Amniotic stem cell (primary cell): Measurements from ENCODE around the gene SLC6A2.

Experiments
- DNase-seq: peaks from one replicate; lab custom pipeline; 2025; lab: John Stamatoyannopoulos, UW

The SLC6A2 gene

DNA sequence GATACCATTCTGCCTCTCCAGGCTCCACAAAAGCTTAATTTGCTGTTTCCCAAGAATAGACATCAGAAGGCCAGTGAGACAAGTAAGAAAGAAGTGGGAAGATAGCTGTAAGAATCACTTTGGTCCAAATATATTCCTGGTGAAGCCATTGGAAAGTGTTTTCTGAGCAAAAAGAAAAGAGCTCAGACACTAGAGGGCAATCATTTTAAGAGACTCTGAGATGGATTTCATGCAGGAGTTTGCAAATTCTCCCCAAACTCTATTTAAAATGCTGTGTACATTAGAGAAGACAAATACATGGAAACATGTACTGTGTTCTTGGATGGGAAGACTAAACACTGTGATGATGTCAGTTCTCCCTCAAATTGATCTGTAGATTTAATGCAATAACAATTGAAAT lies 8.0 kb upstream of the SLC6A2 start:
- DNase-seq: no peak

DNA sequence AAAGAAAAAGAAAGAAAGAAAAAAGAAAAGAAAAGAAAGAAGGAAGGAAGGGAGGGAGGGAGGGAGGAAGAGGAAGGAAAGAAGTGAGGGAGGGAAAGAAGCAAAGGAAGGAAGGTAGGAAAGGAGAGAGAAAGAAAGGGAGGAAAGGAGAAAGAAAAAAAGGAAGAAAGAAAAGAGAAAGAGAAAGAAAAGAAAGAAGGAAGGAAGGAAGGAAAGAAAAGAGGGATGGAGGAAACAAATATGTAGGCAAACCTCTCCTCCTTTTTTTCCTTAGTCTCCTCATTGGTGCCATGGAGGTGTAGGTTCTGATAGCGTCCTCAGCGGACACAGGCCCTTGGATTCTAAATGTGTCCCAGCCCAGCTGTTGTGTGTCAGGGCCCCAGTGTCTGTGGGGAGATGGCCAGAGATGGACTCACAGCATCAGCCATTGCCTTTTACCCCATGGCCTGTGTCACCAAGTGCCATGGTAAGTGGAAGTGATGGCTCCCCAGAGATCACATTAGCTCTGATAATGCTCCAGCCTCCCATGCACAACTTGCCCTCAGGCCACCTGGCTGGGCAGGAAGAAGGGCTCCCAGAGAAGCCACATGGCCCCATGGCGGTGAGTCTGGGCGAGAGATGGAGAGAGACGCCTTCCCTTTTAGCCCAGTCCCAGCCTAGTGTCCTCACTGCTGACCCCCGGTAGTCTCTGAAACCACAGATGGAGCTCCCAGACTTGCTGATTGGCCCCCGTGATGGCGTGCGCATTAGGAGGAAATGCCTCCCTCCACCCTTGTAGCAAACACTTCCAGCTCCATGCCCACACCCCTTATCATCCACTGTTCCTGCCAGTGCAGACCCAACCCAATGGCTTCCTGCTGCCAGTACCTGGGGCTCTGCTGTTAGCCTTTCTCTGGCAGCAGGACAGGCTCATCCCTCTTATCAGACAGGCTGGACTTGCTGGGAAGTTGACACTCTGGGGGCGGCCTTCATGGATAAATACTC lies 3.7 kb upstream of the SLC6A2 start:
- DNase-seq: no peak

DNA sequence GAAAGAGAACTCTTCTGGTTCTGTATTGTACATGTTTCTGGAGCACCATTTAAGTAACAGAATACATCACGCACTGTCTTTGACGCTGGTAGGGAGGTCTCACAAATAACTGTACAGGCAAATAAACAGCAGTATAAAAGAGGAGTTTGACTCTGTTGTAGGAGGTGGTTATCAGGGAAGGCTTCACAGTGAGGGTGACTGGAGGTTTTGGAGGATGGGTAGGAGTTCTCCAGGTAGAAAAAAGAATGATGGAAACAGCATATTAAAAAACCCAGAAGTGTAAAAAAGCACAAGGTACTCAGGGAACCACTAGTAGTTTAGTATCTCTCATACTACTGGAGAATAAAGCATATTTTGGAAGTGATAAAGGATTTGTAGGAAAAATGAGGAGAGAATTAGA lies 2.7 kb upstream of the SLC6A2 start:
- no peak for DNase-seq

DNA sequence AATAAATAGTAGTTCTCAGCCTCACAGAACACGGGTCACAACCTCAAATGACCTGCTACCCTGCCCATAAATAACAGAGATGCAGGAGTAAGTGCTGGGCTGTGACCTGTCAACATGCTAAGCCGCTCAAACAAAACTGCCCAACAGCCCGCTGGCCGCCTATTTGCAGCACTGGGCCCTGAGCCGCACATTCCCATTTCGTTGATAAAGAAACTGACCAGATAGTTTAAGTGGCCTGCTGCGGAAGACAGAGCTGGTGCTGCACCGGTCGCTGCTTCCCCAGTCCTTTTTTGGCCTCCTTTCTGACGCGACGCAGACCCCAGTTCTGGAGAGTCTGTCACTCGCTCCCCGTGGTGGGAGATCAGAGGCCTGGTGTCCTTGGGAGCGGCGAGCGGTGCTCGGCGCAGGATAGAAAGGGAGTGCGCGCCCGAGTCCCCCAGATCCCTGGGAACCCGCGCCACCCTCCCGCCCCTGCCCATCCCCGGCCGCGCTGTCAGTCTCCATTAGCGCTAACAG lies 349 bp upstream of the SLC6A2 start:
- no peak for DNase-seq

DNA sequence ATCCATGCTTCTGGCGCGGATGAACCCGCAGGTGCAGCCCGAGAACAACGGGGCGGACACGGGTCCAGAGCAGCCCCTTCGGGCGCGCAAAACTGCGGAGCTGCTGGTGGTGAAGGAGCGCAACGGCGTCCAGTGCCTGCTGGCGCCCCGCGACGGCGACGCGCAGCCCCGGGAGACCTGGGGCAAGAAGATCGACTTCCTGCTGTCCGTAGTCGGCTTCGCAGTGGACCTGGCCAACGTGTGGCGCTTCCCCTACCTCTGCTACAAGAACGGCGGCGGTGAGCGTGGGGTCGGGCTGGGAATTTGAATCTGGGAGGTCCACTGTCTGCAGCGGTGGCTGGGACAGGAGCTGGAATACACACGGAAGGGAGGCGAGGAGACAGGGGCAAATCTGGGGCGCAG lies 904 bp downstream of the SLC6A2 start:
- no peak for DNase-seq

DNA sequence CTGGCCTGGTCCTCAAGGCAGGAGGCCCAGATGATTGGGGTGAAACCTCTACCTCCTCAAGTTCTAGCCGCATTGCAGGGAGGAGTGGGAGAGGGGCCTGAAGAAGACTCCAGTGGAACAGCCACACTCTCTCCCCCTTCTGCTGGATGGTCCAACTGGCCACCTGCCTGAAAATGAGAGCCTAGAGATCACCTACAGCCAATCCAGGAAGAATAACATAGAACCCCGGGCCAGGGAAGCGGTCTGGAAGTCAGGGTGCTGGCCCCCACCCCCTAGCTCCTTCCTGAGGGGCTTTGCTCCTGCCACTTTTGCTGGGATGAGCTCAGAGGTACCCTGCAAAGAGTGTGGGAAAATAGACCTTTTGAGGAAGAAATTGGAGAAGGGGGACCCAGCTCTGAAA lies 1.8 kb downstream of the SLC6A2 start:
- DNase-seq: no peak

DNA sequence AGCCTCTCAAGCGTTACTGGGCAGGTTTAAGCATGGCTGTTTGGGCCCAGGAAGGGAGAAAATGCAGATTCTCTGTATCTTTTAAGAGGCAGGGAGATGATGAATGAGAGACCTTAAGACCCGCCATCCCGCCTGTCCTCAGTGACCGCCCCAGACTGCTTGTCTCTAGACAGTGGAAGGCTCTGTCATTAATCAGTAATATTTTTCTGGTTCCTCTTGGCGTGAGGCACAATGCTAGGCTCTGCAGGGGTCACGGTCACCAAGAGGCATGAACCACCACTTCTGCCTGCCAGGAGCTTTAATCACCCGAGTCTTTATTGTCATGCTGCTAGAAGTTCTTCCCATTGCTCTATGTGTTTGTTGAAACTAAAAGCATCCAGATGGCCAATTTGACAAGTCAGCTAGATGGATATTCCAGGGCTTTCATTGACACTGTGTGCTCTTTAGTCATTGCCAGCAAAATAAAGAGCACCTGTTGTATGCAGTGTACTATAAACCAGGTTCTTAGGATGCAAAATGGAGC lies 3.2 kb downstream of the SLC6A2 start:
- no peak for DNase-seq

DNA sequence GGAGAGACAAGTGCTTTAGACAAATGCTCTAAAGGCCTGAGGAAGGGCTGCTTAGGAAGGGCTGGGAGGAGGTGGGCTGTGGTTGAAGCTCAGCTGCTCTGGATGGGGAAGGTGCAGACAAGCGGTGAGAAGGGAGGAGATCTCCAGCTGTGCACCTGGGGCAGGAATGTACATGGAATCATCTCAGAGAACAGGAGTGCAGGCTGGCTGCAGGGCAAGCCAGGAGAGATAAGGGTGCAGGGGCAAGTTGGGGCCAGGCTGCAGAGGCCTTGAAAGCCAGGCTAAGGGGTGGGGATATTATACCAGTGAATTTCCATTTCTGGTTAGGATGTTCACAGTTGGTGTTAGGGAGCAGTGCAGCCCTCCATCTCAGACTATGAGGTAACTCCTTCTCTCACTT lies 4.2 kb downstream of the SLC6A2 start:
- DNase-seq: no peak

DNA sequence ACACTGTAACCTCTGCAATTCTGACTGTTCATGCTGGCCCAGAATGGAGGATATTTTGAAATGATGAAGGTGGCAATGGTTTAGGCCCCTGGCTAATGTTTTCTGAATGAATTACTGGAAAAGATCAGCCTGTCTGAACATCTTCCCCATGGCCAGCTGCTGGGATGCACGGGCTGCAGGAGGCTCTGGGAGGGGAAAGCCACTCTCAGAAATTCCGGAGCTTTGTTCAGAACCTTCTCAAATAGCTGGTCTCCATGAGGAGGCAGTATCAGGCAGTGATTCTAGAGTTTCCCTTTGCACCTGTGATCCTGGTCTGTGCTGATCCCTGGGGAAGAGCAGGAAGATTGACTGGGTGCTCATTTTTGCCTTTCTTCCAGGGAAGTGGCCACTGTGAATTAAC lies 5.0 kb downstream of the SLC6A2 start:
- DNase-seq: no peak

DNA sequence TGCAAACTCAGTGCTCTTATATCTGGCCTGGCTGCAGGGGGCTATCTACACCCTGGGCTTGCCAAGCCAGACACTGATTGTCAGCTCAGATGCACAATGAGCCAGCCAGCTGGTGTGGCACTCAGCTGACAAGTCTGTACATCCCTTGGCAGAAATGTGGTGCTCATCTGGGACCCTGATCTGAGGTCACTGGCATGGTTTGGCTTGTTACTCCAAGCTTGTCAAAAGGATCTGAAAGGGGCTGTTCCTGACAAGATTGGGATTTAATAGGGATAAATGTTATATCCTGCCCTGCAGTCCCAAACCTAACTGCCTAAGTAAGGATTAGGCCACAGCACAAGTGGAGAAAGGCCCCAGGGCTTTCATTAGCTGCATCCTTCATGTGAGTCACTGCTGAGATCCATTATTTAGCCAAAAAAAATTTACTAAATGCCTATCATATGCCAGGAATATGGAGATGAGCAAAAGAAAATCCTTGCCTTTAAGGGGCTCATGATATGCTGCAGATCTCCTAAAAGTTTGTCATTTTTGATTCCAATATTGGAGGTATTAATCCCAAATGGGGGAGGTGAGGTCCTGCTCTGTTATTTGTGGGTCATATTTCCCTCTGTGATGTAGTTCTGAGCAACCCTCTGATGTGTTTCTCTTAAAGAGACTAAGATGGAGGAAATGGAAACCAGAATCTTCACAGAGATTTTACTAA lies 6.3 kb downstream of the SLC6A2 start:
- DNase-seq: peak; percentile 35

DNA sequence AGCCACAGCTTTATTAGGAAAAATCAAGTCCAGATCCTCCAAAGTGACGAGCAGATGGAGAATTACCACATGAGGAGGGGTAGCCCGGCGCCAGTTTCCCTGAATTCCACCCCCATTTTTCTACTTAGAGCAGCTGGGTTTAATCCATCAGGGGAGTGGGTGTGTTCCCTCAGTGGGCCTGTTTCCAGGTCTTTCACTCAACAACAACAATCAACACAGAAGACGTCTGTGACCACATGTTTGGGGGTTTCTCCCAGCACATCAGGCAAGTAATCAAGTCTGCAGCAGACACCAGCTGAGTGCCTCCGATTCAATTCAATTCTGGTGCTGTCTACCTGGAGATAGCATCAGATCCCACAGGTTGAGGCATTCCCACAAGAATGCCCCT lies 6.8 kb downstream of the SLC6A2 start:
- DNase-seq: no peak

DNA sequence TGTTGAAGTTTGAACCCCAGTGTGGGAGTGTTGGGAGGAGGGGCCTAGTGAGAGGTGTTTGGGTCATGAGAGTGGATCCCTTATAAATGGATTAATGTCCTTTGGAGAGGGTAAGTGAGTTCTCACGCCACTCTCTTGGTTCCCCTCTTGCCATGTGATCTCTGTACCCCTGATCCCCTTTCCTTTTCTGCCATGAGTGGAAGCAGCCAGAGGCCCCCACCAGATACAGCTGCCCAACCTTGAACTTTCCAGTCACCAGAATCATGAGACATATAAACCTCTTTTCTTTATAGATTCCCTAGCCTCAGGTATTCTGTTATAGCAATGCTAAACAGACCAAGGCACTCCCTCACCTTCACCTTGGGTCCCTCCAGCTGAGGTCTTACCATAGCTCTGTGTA lies 7.4 kb downstream of the SLC6A2 start:
- no peak for DNase-seq

DNA sequence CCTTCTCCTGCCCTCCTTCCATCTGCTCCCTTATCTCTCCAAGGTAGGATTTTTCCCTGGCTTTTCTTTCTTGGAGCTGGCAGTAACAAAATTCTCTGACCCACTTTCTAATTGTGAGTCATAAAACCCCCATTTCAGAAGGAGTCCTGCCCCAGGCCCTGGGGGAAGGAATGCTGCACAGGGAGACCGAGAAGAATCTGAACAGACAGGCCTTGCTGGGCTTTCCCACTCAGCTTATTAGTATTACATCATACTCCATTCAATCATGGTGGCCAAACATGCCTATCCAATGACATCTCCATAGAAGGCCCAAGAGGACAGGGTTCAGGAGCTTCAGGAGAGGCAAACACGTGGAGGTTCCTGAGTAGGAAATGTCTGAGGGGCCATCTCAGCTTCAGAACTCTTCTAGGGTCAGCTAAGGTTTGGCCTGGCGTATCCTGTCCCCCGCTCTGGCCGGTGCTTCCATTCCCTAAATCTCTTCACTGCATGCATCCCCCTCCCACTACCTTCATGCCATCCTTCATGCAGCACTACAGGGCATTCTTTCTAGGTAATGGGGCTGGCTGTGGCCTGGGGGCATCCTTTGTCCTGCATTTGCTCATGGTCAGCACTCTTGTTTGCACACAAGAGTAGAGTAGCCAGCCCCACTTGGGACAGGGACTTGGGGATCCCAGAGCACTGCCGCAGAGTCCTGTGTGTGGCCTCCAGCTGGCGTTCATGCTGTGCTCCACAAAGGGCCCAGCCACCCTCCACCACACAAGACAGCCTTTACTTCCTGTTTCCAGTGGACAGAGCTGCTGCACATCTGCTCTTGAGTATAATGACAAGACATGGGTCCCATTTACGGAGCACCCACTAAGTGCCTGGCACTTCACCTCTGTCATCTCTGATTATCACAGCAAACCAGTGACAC lies 8.2 kb downstream of the SLC6A2 start:
- no peak for DNase-seq

DNA sequence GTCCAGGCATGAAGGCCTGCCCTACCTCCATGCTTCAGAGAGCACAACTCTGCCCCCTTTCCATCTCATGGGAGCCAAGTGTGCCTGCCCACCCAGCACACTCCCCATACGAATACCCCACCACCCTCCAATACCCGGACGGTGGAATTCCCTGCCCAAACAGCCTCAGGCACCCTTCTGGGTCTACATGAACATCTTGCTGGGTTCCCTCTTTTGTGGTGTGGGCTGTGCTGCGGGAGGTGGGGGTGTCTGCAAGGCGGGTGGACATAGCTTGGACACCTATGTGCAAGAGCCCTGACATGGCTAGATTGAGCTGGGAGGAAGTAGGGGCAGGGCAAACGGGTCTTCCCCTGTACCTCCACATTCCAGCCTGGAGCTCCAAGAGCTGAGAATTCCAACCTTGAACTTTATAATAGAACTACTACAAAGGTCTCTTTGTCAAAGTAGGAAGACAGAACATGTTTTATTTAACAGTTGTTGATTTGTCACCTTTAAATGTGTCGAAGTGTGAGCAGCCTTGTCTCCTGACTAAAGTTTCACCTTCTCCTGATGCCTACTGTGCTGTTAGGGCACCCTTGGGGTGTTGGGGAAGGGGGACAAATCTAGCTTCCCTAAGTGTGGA lies 9.1 kb downstream of the SLC6A2 start:
- no peak for DNase-seq

DNA sequence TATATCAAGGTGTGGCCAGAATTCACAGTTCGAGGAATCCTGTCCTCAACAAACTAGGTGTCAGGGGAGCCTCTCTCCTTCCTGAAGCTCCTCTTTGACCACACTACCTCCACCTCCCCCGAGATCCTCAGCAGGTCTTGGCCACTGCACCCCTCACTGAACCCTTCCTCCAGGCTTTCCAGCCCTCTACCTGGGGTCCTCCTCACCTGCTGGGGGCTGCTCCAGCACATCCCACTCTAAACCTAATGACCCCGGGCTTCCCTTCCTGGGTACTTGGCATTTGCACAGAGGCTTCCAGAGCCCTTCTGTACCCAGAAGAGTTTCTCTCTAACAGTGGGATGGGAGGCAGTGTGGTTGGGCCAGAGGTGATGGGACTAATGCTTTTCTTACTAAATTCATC lies 9.7 kb downstream of the SLC6A2 start:
- no peak for DNase-seq

DNA sequence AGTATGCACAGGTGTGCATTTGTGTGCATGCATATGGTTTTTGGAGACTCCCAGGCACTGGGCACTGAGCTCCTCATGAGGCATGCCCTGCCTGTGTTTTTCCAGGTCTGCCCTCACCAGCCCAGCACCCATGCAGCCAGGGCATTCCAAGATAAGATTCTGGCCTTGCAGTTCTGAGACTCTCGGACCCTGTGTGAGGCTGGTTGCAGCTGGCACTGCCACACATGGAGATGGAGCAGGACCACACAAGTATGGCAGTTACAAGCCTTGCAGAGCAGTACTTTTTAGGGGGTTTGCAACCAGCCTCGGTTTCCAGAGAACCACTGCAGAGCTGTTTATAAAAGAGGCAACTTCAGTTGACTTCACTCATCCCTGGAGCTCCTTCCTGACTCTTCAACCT lies 10.2 kb downstream of the SLC6A2 start:
- DNase-seq: no peak

DNA sequence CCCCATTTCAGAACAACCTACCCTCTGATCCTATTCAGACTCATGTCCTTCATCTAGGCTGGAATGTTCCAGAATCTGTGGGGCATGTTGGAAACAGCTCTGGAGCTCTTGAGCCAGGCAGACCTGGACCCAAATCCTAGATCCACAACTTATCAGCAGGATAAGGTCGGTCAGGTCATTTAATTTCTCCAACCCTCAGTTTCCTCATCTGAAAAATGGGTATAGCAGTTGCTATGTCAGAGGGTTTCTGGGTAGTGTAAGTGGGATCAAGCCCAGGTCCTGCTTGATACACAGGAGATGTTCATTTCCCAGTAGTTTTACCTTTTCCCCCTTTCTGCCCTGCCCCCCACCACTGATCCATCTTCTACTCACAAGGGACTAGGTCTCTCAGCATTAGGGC lies 12.0 kb downstream of the SLC6A2 start:
- no peak for DNase-seq

DNA sequence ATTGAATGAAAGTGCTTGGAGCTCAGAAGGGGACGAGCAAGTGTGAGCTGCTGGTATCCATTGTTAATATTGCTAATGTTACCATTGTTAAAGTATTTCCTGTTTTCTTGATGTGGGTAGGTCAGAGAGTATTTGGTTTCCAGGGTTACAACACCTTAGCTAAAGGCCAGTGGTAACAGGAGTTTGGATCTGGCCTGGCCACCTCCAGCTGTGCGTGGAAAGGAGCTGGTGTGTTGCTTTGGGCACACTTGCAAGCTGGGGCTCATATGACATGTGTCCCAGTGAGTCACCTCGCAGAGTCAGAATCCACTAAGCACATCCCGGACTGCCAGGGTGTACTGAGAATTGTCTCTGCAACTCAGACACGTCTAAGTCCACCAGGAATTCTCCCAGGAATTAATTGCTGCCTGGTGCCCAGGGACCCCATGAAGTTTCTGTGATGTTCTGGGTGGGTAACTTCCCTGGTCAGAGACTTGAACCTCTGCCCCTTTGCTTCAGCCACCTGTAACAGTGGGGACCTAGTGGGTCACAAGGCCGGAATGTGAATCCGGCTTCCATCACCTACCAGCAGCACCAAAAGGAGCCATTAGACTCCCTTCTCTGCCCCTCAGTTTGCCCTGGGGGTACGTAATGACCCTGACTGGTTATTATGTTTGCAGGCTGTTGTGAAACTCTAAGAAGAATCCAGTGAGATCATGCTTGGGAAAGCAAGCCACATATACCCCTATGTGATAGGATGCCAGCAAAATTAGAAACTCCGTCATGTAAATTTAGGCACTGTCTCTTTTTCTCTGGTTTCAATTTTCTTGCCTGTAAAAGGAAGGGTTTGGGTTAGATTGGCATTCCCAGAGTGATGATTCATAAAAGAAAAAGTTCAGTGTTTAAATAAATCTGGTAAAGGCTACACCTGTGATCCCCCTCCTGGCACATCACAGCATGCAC lies 12.8 kb downstream of the SLC6A2 start:
- no peak for DNase-seq

DNA sequence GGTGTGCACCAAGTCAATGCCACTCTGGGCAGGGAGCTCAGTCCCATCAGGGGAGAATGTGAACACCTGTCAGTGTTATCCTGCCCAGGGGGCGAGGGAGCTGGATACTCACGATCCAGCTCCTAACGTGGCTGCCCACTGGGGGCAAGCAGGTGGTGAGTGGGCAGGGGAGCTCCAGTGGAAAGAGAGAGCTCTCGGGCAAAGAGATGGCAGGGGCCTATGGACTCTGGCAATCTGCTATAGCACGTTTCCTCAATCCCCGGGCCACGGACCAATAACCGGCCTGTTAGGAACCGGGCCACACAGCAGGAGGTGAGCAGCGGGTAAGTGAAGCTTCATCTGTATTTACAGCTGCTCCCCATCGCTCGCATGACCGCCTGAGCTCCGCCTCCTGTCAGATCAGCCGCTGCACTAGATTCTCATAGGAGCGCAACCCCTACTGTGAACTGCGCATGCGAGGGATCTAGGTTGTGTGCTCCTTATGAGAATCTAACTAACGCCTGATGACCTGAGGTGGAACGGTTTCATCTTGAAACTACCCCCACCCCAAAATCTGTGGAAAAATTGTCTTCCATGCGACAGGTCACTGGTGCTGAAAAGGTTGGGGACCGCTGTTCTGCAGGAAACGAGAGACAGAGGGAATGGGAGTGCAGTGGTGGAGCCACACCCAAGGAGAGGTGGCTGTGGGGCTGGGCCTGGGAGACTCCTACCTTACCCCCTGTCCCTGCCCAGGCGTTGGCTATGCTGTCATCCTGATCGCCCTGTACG lies 15.6 kb downstream of the SLC6A2 start:
- DNase-seq: no peak

DNA sequence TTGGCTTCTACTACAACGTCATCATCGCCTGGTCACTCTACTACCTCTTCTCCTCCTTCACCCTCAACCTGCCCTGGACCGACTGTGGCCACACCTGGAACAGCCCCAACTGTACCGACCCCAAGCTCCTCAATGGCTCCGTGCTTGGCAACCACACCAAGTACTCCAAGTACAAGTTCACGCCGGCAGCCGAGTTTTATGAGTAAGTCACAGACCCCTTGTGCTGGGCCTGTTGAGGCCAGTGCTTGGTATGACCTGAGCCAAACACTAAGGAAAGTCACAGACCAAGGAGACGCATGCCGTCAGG lies 16.1 kb downstream of the SLC6A2 start:
- no peak for DNase-seq
